HEK293 (cell line): Measurements from ENCODE around the gene COQ8B.

Experiments
- BCL6B ChIP-seq: fragments of 450-650 bp; formaldehyde crosslinking; IDR thresholded peaks from 2 replicates; pipeline ENCODE4 v1.5.1; 2017; ENCODE audit warnings: missing biosample characterization, missing genetic modification characterization
- GFI1B ChIP-seq: fragments of 450-650 bp; formaldehyde crosslinking; IDR thresholded peaks from 2 replicates; pipeline ENCODE4 v1.5.1; 2016; ENCODE audit warnings: missing biosample characterization, missing genetic modification characterization
- GLI4 ChIP-seq: fragments of 450-650 bp; formaldehyde crosslinking; IDR thresholded peaks from 2 replicates; pipeline ENCODE4 v1.5.1; 2016; ENCODE audit warnings: missing biosample characterization, missing genetic modification characterization
- HOXD13 ChIP-seq: sonication (generic); formaldehyde crosslinking; IDR thresholded peaks from 2 replicates; pipeline ENCODE4 v1.8.0; 2022; ENCODE audit warnings: missing genetic modification reagents, borderline replicate concordance
- PRDM1 ChIP-seq: fragments of 450-650 bp; formaldehyde crosslinking; IDR thresholded peaks from 2 replicates; pipeline ENCODE4; 2016; ENCODE audit warnings: missing biosample characterization, missing genetic modification characterization
- RBAK ChIP-seq: fragments of 450-650 bp; formaldehyde crosslinking; IDR thresholded peaks from 2 replicates; pipeline ENCODE4 v1.5.1; 2016; ENCODE audit warnings: missing biosample characterization, missing genetic modification characterization
- SALL2 ChIP-seq: fragments of 450-650 bp; formaldehyde crosslinking; IDR thresholded peaks from 2 replicates; pipeline ENCODE4 v1.5.0; 2017; ENCODE audit warnings: missing biosample characterization, mild to moderate bottlenecking, missing genetic modification characterization, borderline replicate concordance
- ZBTB20 ChIP-seq: fragments of 450-650 bp; formaldehyde crosslinking; IDR thresholded peaks from 2 replicates; pipeline ENCODE4 v1.5.1; 2016; ENCODE audit warnings: missing biosample characterization, missing genetic modification characterization
- ZBTB8A ChIP-seq: fragments of 450-650 bp; formaldehyde crosslinking; IDR thresholded peaks from 2 replicates; pipeline ENCODE4 v1.5.1; 2016; ENCODE audit warnings: missing biosample characterization, missing genetic modification characterization
- ZFP69B ChIP-seq: fragments of 450-650 bp; formaldehyde crosslinking; IDR thresholded peaks from 2 replicates; pipeline ENCODE4 v1.5.1; 2016; ENCODE audit warnings: missing biosample characterization, missing genetic modification characterization
- ZNF114 ChIP-seq: fragments of 450-650 bp; formaldehyde crosslinking; IDR thresholded peaks from 2 replicates; pipeline ENCODE4 v1.5.0; 2017; ENCODE audit warnings: missing biosample characterization, missing genetic modification characterization
- ZNF133 ChIP-seq: fragments of 450-650 bp; formaldehyde crosslinking; IDR thresholded peaks from 2 replicates; pipeline ENCODE4 v1.5.1; 2016; ENCODE audit warnings: missing biosample characterization, missing genetic modification characterization
- ZNF138 ChIP-seq: fragments of 450-650 bp; formaldehyde crosslinking; IDR thresholded peaks from 2 replicates; pipeline ENCODE4 v1.5.1; 2016; ENCODE audit warnings: missing biosample characterization, missing genetic modification characterization, borderline replicate concordance
- ZNF175 ChIP-seq: fragments of 450-650 bp; formaldehyde crosslinking; IDR thresholded peaks from 2 replicates; pipeline ENCODE4 v1.5.1; 2016; ENCODE audit warnings: missing biosample characterization, missing genetic modification characterization
- ZNF19 ChIP-seq: fragments of 450-650 bp; formaldehyde crosslinking; IDR thresholded peaks from 2 replicates; pipeline ENCODE4; 2016; ENCODE audit warnings: missing biosample characterization, missing genetic modification characterization, low read depth
- ZNF2 ChIP-seq: fragments of 450-650 bp; formaldehyde crosslinking; IDR thresholded peaks from 2 replicates; pipeline ENCODE4 v1.5.1; 2016; ENCODE audit warnings: missing biosample characterization, missing genetic modification characterization
- ZNF202 ChIP-seq: fragments of 450-650 bp; formaldehyde crosslinking; IDR thresholded peaks from 2 replicates; pipeline ENCODE4 v1.5.1; 2016; ENCODE audit warnings: missing biosample characterization, missing genetic modification characterization, borderline replicate concordance
- ZNF214 ChIP-seq: fragments of 450-650 bp; formaldehyde crosslinking; IDR thresholded peaks from 2 replicates; pipeline ENCODE4 v1.5.1; 2017; ENCODE audit warnings: missing biosample characterization, mild to moderate bottlenecking, missing genetic modification characterization, borderline replicate concordance
- ZNF266 ChIP-seq: fragments of 450-650 bp; formaldehyde crosslinking; IDR thresholded peaks from 2 replicates; pipeline ENCODE4 v1.5.1; 2016; ENCODE audit warnings: missing biosample characterization, missing genetic modification characterization, low read depth
- ZNF350 ChIP-seq: fragments of 450-650 bp; formaldehyde crosslinking; IDR thresholded peaks from 2 replicates; pipeline ENCODE4 v1.5.0; 2017; ENCODE audit warnings: missing biosample characterization, mild to moderate bottlenecking, missing genetic modification characterization
- ZNF354C ChIP-seq: fragments of 450-650 bp; formaldehyde crosslinking; IDR thresholded peaks from 2 replicates; pipeline ENCODE4 v1.5.1; 2016; ENCODE audit warnings: missing biosample characterization, missing genetic modification characterization, low read depth, borderline replicate concordance
- ZNF423 ChIP-seq: fragments of 450-650 bp; formaldehyde crosslinking; IDR thresholded peaks from 2 replicates; pipeline ENCODE4 v1.5.1; 2016; ENCODE audit warnings: missing biosample characterization, missing genetic modification characterization
- ZNF518A ChIP-seq: fragments of 450-650 bp; formaldehyde crosslinking; conservative IDR thresholded peaks from 2 replicates; pipeline ENCODE4 v1.5.1; 2016; ENCODE audit warnings: low read depth, missing biosample characterization, missing genetic modification characterization
- ZNF561 ChIP-seq: fragments of 450-650 bp; IDR thresholded peaks from 2 replicates; pipeline ENCODE4 v1.5.1; 2018; ENCODE audit warnings: missing biosample characterization, missing genetic modification characterization, borderline replicate concordance
- ZNF580 ChIP-seq: fragments of 450-650 bp; formaldehyde crosslinking; IDR thresholded peaks from 2 replicates; pipeline ENCODE4 v1.5.1; 2016; ENCODE audit warnings: missing biosample characterization, missing genetic modification characterization
- ZNF596 ChIP-seq: fragments of 450-650 bp; IDR thresholded peaks from 2 replicates; pipeline ENCODE4 v1.5.0; 2018; ENCODE audit warnings: missing biosample characterization, mild to moderate bottlenecking, missing genetic modification characterization, moderate library complexity
- ZNF600 ChIP-seq: fragments of 450-650 bp; formaldehyde crosslinking; IDR thresholded peaks from 2 replicates; pipeline ENCODE4 v1.5.1; 2016; ENCODE audit warnings: missing biosample characterization, missing genetic modification characterization
- ZNF658 ChIP-seq: fragments of 450-650 bp; formaldehyde crosslinking; IDR thresholded peaks from 2 replicates; pipeline ENCODE4; 2016; ENCODE audit warnings: missing biosample characterization, missing genetic modification characterization
- ZNF701 ChIP-seq: fragments of 450-650 bp; formaldehyde crosslinking; IDR thresholded peaks from 2 replicates; pipeline ENCODE4 v1.5.1; 2016; ENCODE audit warnings: missing biosample characterization, missing genetic modification characterization
- ZNF704 ChIP-seq: fragments of 450-650 bp; formaldehyde crosslinking; IDR thresholded peaks from 2 replicates; pipeline ENCODE4 v1.5.1; 2016; ENCODE audit warnings: missing biosample characterization, missing genetic modification characterization
- ZNF843 ChIP-seq: fragments of 450-650 bp; formaldehyde crosslinking; IDR thresholded peaks from 2 replicates; pipeline ENCODE4 v1.5.1; 2016; ENCODE audit warnings: missing biosample characterization, missing genetic modification characterization

COQ8B gene

GRCh38 chr19:40750058-40750873 lies 33.6 kb upstream of the COQ8B start, which contains the start of gene ACTMAP (continued):
- TF ChIP-seq ZNF701 (tag by site-specific recombination) (no peak), ZNF2 (tag by site-specific recombination) (peak; percentile 94), ZNF843 (tag by site-specific recombination) (peak; percentile 71), ZNF596 (no peak; the same call in 1 of the 2 replicates), ZNF114 (tag by site-specific recombination) (no peak), PRDM1 (tag by site-specific recombination) (peak; percentile 83), ZBTB20 (tag by site-specific recombination) (peak; percentile 31; the same call in 1 of the 2 replicates), ZNF354C (no peak), ZNF350 (tag by site-specific recombination) (no peak), ZNF266 (tag by site-specific recombination) (no peak), HOXD13 (no peak), ZNF133 (tag by site-specific recombination) (no peak), ZNF202 (tag by site-specific recombination) (no peak), ZNF518A (tag by site-specific recombination) (peak; percentile 72), ZNF175 (tag by site-specific recombination) (peak; percentile 76; the same call in 1 of the 2 replicates), GLI4 (tag by site-specific recombination) (no peak), ZBTB8A (peak; percentile 39; the same call in 1 of the 2 replicates), ZFP69B (peak; percentile 85), ZNF600 (tag by site-specific recombination) (no peak), ZNF138 (tag by site-specific recombination) (peak; percentile 5; the same call in 1 of the 2 replicates), ZNF423 (tag by site-specific recombination) (no peak), ZNF658 (tag by site-specific recombination) (no peak), GFI1B (tag by site-specific recombination) (peak; percentile 70), ZNF214 (tag by site-specific recombination) (no peak), ZNF19 (tag by site-specific recombination) (no peak), ZNF580 (tag by site-specific recombination) (peak; percentile 83), RBAK (tag by site-specific recombination) (peak; percentile 74), SALL2 (tag by site-specific recombination) (0 out of 2 replicates have a peak, but pooled peaks have one; percentile 2), ZNF561 (tag by site-specific recombination) (peak; percentile 94; the same call in 1 of the 2 replicates), BCL6B (tag by site-specific recombination) (no peak), ZNF704 (tag by site-specific recombination) (no peak)
